Osteoblast (primary cell): ENCODE data around the gene IZUMO4. TPM values are rescaled to one million over a fixed set of nuclear protein-coding genes. Genes with fewer than 3 reads are reported as not detected.
A peak's percentile ranks its signal among the peaks of the same experiment; 100 is the strongest.

Source experiments
- DNase-seq: peaks from one replicate; pipeline ENCODE4 v3.0.0; 2011; ENCODE audit warnings: low spot score, mixed read lengths; ENCODE audit not compliant: insufficient read length; ENCODE audit errors: missing footprints
- H2AFZ ChIP-seq: 2 replicates; pipeline ENCODE4 v1.6.0; 2011; ENCODE audit warnings: mild to moderate bottlenecking, low read length
- H3K27ac ChIP-seq: 2 replicates; pipeline ENCODE4 v1.5.1; 2011; ENCODE audit warnings: mild to moderate bottlenecking, low read depth, low read length, moderate library complexity
- H3K27me3 ChIP-seq: 2 replicates; pipeline ENCODE4 v1.6.0; 2012; ENCODE audit warnings: mild to moderate bottlenecking, control low read depth, inconsistent platforms, low read length, moderate library complexity; ENCODE audit not compliant: insufficient read depth
- H3K36me3 ChIP-seq: 2 replicates; pipeline ENCODE4 v1.5.1; 2011; ENCODE audit warnings: mild to moderate bottlenecking, low read length, control low read depth, moderate library complexity; ENCODE audit not compliant: insufficient read depth
- H3K4me1 ChIP-seq: 2 replicates; pipeline ENCODE4 v1.5.1; 2011; ENCODE audit warnings: mild to moderate bottlenecking, low read length, control low read depth, moderate library complexity; ENCODE audit not compliant: insufficient read depth
- H3K4me2 ChIP-seq: 2 replicates; pipeline ENCODE4 v1.6.0; 2011; ENCODE audit warnings: mild to moderate bottlenecking, low read length; ENCODE audit not compliant: insufficient read depth
- H3K4me3 ChIP-seq: fragments of 200-600 bp; sonication (generic); 3 replicates; pipeline ENCODE4 v1.5.1; 2012; ENCODE audit warnings: mild to moderate bottlenecking, low read length, inconsistent platforms; ENCODE audit not compliant: insufficient read depth
- H3K79me2 ChIP-seq: 2 replicates; pipeline ENCODE4 v1.6.0; 2012; ENCODE audit warnings: mild to moderate bottlenecking, low read length, control low read depth, inconsistent platforms; ENCODE audit not compliant: insufficient read depth
- H3K9me3 ChIP-seq: 2 replicates; pipeline ENCODE4 v1.5.1; 2011; ENCODE audit warnings: low read depth, low read length, control low read depth
- H4K20me1 ChIP-seq: 2 replicates; pipeline ENCODE4 v1.6.0; 2012; ENCODE audit warnings: mild to moderate bottlenecking, low read length, control low read depth; ENCODE audit not compliant: insufficient read depth
- CTCF ChIP-seq: IDR thresholded peaks from 2 replicates; pipeline ENCODE4 v1.5.1; 2011; ENCODE audit warnings: mild to moderate bottlenecking, low read depth, low read length, moderate library complexity; ENCODE audit errors: extremely low read depth
- total RNA-seq: library from RNA; depleted of rRNA; stranded (reverse); fragments of >200 nt; gene quantifications from 2 replicates; pipeline ENCODE4 v1.2.3, GENCODE V29; 2012

IZUMO4 gene
- total RNA-seq, 1 donor: 0.36 TPM

GRCh38 chr19:2060884-2061494 lies 35.7 kb upstream of the IZUMO4 start:
- no peak for TF ChIP-seq CTCF
- no peaks in the 10 kb centered on the region for H3K36me3 ChIP-seq
- H3K4me1 ChIP-seq: peaks cover 34% of the 10 kb centered on the region
- peak overlapping the region; percentile 82 for H3K4me3 ChIP-seq
- H3K79me2 ChIP-seq: no peaks in the 10 kb centered on the region
- H3K4me2 ChIP-seq: peak overlapping the region; percentile 93
- peak overlapping the region; percentile 96 for H3K27ac ChIP-seq
- H3K9me3 ChIP-seq: no peaks in the 10 kb centered on the region
- H4K20me1 ChIP-seq: no peaks in the 10 kb centered on the region
- H2AFZ ChIP-seq: peak overlapping the region; percentile 61
- DNase-seq: no peak
- H3K27me3 ChIP-seq: no peaks in the 10 kb centered on the region

- Histone ChIP-seq H3K36me3 (no peaks in the 10 kb centered on the region), H4K20me1 (no peaks in the 10 kb centered on the region), H2AFZ (peak overlapping the region; percentile 93), H3K79me2 (no peaks in the 10 kb centered on the region), H3K27ac (peak overlapping the region; percentile 96), H3K4me2 (peak overlapping the region; percentile 93), H3K4me1 (peaks cover 29% of the 10 kb centered on the region), H3K27me3 (no peaks in the 10 kb centered on the region), H3K4me3 (peak overlapping the region; percentile 82), H3K9me3 (no peaks in the 10 kb centered on the region)
- TF ChIP-seq CTCF: no peak
- peak; percentile 100 for DNase-seq
These were observed 35.0 kb upstream of the IZUMO4 start for GRCh38 chr19:2061495-2062388.

- H3K27ac ChIP-seq: peak overlapping the region; percentile 96
- H2AFZ ChIP-seq: peak overlapping the region; percentile 93
- TF ChIP-seq CTCF: no peak
- peak overlapping the region; percentile 93 for H3K4me2 ChIP-seq
- no peaks in the 10 kb centered on the region for H4K20me1 ChIP-seq
- no peak for DNase-seq
- H3K79me2 ChIP-seq: no peaks in the 10 kb centered on the region
- H3K4me3 ChIP-seq: peak overlapping the region; percentile 82
- H3K9me3 ChIP-seq: no peaks in the 10 kb centered on the region
- H3K4me1 ChIP-seq: peaks cover 29% of the 10 kb centered on the region
- H3K27me3 ChIP-seq: no peaks in the 10 kb centered on the region
- H3K36me3 ChIP-seq: no peaks in the 10 kb centered on the region
These were observed 34.4 kb upstream of the IZUMO4 start for GRCh38 chr19:2062389-2062729.

GRCh38 chr19:2062770-2063169 lies 33.9 kb upstream of the IZUMO4 start:
- peak; percentile 51 for DNase-seq
- Histone ChIP-seq H3K9me3 (no peaks in the 10 kb centered on the region), H2AFZ (no peak overlapping the region), H3K4me3 (no peak overlapping the region), H3K36me3 (no peaks in the 10 kb centered on the region), H3K4me2 (no peak overlapping the region), H3K4me1 (peaks cover 29% of the 10 kb centered on the region), H3K79me2 (no peaks in the 10 kb centered on the region), H3K27ac (no peak overlapping the region), H3K27me3 (no peaks in the 10 kb centered on the region), H4K20me1 (no peaks in the 10 kb centered on the region)
- TF ChIP-seq CTCF: no peak
